Spleen (tissue), 7 donors: Measurements from ENCODE around the gene SYNDIG1.

Source experiments
- CTCF ChIP-seq, 11 experiments: fragments of 200-600 bp in 7 of 11; fragments of 450-650 bp in 4 of 11; sonication (generic) in 4 of 11; IDR thresholded peaks in 8 of 11; conservative IDR thresholded peaks in 3 of 11; 1 replicate in 7 of 11; 2 replicates in 4 of 11; pipeline versions ENCODE4 v1.4.0 to v1.8.0; 2016 to 2021; ENCODE audit warnings: antibody characterized with exemption in 11 of 11, inconsistent platforms in 4 of 11, mild to moderate bottlenecking in 1 of 11
- POLR2A ChIP-seq, 3 donors: fragments of 450-650 bp; IDR thresholded peaks; one replicate each; pipeline ENCODE4 v1.5.1; 2017; ENCODE audit warnings: antibody characterized with exemption in 3 of 3, mild to moderate bottlenecking in 1 of 3
- donor health status: DM: no; HTN: no; CAD: no; lungs with moderate emphysema.
- donor health status: DM: no; HTN: no; CAD: no.
- donor health status: DM: no; HTN: no; CAD: no.

- TF ChIP-seq CTCF (IDR thresholded peaks at IDR 0.05 in 8 of 11, conservative IDR thresholded peaks at IDR 0.05 in 3 of 11), result no peak
- TF ChIP-seq POLR2A (IDR thresholded peaks at IDR 0.05), result no peak
Observed at GRCh38 chr20:24566656-24567055, 97.2 kb downstream of the SYNDIG1 start.
